ENCODE measurements around the gene TMEM131L.

Gene TMEM131L

GRCh38 chr4:153622778-153623240 lies 156.6 kb downstream of the TMEM131L start:
- DNase-seq (ENCODE audit: low spot score) = no peak

GRCh38 chr4:153623491-153623890 lies 157.3 kb downstream of the TMEM131L start:
- DNase-seq (ENCODE audit: low spot score) = no peak

GRCh38 chr4:153628796-153629315 lies 162.7 kb downstream of the TMEM131L start:
- no peak for DNase-seq (ENCODE audit: low spot score)

- DNase-seq (ENCODE audit: low spot score) = no peak
Measured at GRCh38 chr4:153629776-153630175, 163.6 kb downstream of the TMEM131L start.

GRCh38 chr4:153634738-153635353 lies 168.7 kb downstream of the TMEM131L start:
- no peak for DNase-seq (ENCODE audit: low spot score)

GRCh38 chr4:153635846-153636245 lies 169.7 kb downstream of the TMEM131L start:
- no peak for DNase-seq (ENCODE audit: low spot score)

GRCh38 chr4:153637201-153637600 lies 171.0 kb downstream of the TMEM131L start:
- no peak for DNase-seq (ENCODE audit: low spot score)

GRCh38 chr4:153638011-153638410 lies 171.9 kb downstream of the TMEM131L start:
- DNase-seq (ENCODE audit: low spot score) = no peak

GRCh38 chr4:153638999-153639398 lies 172.8 kb downstream of the TMEM131L start:
- no peak for DNase-seq (ENCODE audit: low spot score)

- no peak for DNase-seq (ENCODE audit: low spot score)
Measured at GRCh38 chr4:153639833-153640802, 174.0 kb downstream of the TMEM131L start.

- DNase-seq (ENCODE audit: low spot score) = no peak
Measured at GRCh38 chr4:153641532-153641931, 175.4 kb downstream of the TMEM131L start.

- peak; percentile 46 for DNase-seq (ENCODE audit: low spot score)
Measured at GRCh38 chr4:153643406-153644383, 177.5 kb downstream of the TMEM131L start.

- no peak for DNase-seq (ENCODE audit: low spot score)
Measured at GRCh38 chr4:153645183-153645582, 179.0 kb downstream of the TMEM131L start.

- no peak for DNase-seq (ENCODE audit: low spot score)
Measured at GRCh38 chr4:153646261-153646660, 180.1 kb downstream of the TMEM131L start.

- DNase-seq (ENCODE audit: low spot score) = no peak
Measured at GRCh38 chr4:153646978-153647377, 180.8 kb downstream of the TMEM131L start.

- DNase-seq (ENCODE audit: low spot score) = no peak
Measured at GRCh38 chr4:153647975-153648374, 181.8 kb downstream of the TMEM131L start.

- no peak for DNase-seq (ENCODE audit: low spot score)
Measured at GRCh38 chr4:153649572-153649991, 183.4 kb downstream of the TMEM131L start.

- DNase-seq (ENCODE audit: low spot score) = no peak
Measured at GRCh38 chr4:153651116-153651515, 185.0 kb downstream of the TMEM131L start.

- DNase-seq (ENCODE audit: low spot score) = peak; percentile 58
Measured at GRCh38 chr4:153651587-153651986, 185.4 kb downstream of the TMEM131L start.

GRCh38 chr4:153652051-153652784 lies 186.1 kb downstream of the TMEM131L start:
- DNase-seq (ENCODE audit: low spot score) = peak; percentile 45

- no peak for DNase-seq (ENCODE audit: low spot score)
Measured at GRCh38 chr4:153655002-153655541, 188.9 kb downstream of the TMEM131L start.
